Suprapubic skin (tissue), 4 donors: ENCODE measurements around the gene SLC26A2.

Experiments used
- CTCF ChIP-seq, 2 donors: fragments of 200-600 bp in 1 of 2; fragments of 450-650 bp in 1 of 2; sonication (generic) in 1 of 2; IDR thresholded peaks; one replicate each; pipeline ENCODE4 v1.5.1; 2016 to 2019; ENCODE audit warnings: antibody characterized with exemption in 2 of 2, mild to moderate bottlenecking in 1 of 2, moderate library complexity in 1 of 2
- POLR2A ChIP-seq, 2 donors: fragments of 450-650 bp; IDR thresholded peaks; one replicate each; pipeline ENCODE4 v1.6.1; 2017; ENCODE audit warnings: antibody characterized with exemption in 2 of 2, mild to moderate bottlenecking in 2 of 2, moderate library complexity in 2 of 2
- POLR2AphosphoS5 ChIP-seq, 3 donors: sonication (generic); formaldehyde crosslinking; IDR thresholded peaks; one replicate each; pipeline ENCODE4 v1.6.1; 2017; ENCODE audit warnings: antibody characterized with exemption in 3 of 3

GRCh38 chr5:149944666-149945065 lies 15.9 kb upstream of the SLC26A2 start, which contains the start of gene PDE6A:
- TF ChIP-seq CTCF (IDR thresholded peaks at IDR 0.05), result no peak
- no peak for TF ChIP-seq POLR2AphosphoS5 (IDR thresholded peaks at IDR 0.05)
- no peak for TF ChIP-seq POLR2A (IDR thresholded peaks at IDR 0.05)
